SK-N-SH treated with all-trans-retinoic acid at 6 μM for 48 hours (cell line): ENCODE results near the gene ULK3.

Experiments used
- ATAC-seq: fragments of 200-7000 bp; cut with Tn5 transposase; 3 replicates; pipeline ENCODE4 v1.9.1; 2020; ENCODE audit warnings: mild to moderate bottlenecking, moderate library complexity
- ARNTL ChIP-seq: fragments of 450-650 bp; formaldehyde crosslinking; IDR thresholded peaks from 2 replicates; pipeline ENCODE4 v1.5.0; 2020; ENCODE audit warnings: low read depth, mild to moderate bottlenecking, moderate library complexity, borderline replicate concordance
- BACH2 ChIP-seq: fragments of 250-450 bp; sonication (Bioruptor Pico); IDR thresholded peaks from 2 replicates; pipeline ENCODE4 v1.9.0; 2021; ENCODE audit warnings: mild to moderate bottlenecking, borderline replicate concordance
- CREB5 ChIP-seq: fragments of 250-450 bp; sonication (Bioruptor Pico); IDR thresholded peaks from 2 replicates; pipeline ENCODE4 v1.5.1; 2020; ENCODE audit warnings: low read depth, mild to moderate bottlenecking, moderate library complexity
- CSDC2 ChIP-seq: fragments of 250-450 bp; sonication (Bioruptor Pico); IDR thresholded peaks from 2 replicates; pipeline ENCODE4 v1.5.0; 2020; ENCODE audit warnings: mild to moderate bottlenecking, moderate library complexity
- CSRNP3 ChIP-seq: fragments of 250-450 bp; sonication (Bioruptor Pico); IDR thresholded peaks from 2 replicates; pipeline ENCODE4 v1.5.1; 2021; ENCODE audit warnings: mild to moderate bottlenecking, moderate library complexity
- ESRRG ChIP-seq: fragments of 250-450 bp; sonication (Bioruptor Pico); IDR thresholded peaks from 2 replicates; pipeline ENCODE4 v1.6.1; 2021; ENCODE audit warnings: mild to moderate bottlenecking
- GLIS3 ChIP-seq: fragments of 250-450 bp; sonication (Bioruptor Pico); IDR thresholded peaks from 2 replicates; pipeline ENCODE4 v1.5.0; 2020; ENCODE audit warnings: mild to moderate bottlenecking, moderate library complexity
- ISL1 ChIP-seq: fragments of 250-450 bp; sonication (Bioruptor Pico); IDR thresholded peaks from 2 replicates; pipeline ENCODE4 v2.1.2; 2022; ENCODE audit warnings: mild to moderate bottlenecking, moderate library complexity
- OSR1 ChIP-seq: fragments of 250-450 bp; sonication (Bioruptor Pico); IDR thresholded peaks from 2 replicates; pipeline ENCODE4 v1.8.0; 2022; ENCODE audit warnings: moderate library complexity, mild to moderate bottlenecking, inconsistent platforms
- PATZ1 ChIP-seq: fragments of 250-450 bp; sonication (Bioruptor Pico); IDR thresholded peaks from 2 replicates; pipeline ENCODE4 v1.8.0; 2020; ENCODE audit warnings: mild to moderate bottlenecking, moderate library complexity, borderline replicate concordance
- POU6F1 ChIP-seq: fragments of 250-450 bp; sonication (Bioruptor Pico); IDR thresholded peaks from 2 replicates; pipeline ENCODE4 v1.8.0; 2021; ENCODE audit warnings: low read depth, mild to moderate bottlenecking, moderate library complexity, borderline replicate concordance
- PPARA ChIP-seq: fragments of 250-450 bp; sonication (Bioruptor Pico); IDR thresholded peaks from 2 replicates; pipeline ENCODE4 v1.5.0; 2020; ENCODE audit warnings: mild to moderate bottlenecking, borderline replicate concordance
- RARB ChIP-seq: fragments of 250-450 bp; sonication (Bioruptor Pico); IDR thresholded peaks from 2 replicates; pipeline ENCODE4 v1.8.0; 2021; ENCODE audit warnings: mild to moderate bottlenecking, moderate library complexity
- SNAI2 ChIP-seq: fragments of 250-450 bp; sonication (Bioruptor Pico); IDR thresholded peaks from 2 replicates; pipeline ENCODE4 v1.5.0; 2020; ENCODE audit warnings: mild to moderate bottlenecking, moderate library complexity
- TOX ChIP-seq: fragments of 250-450 bp; sonication (Bioruptor Pico); IDR thresholded peaks from 2 replicates; pipeline ENCODE4 v1.8.0; 2021; ENCODE audit warnings: mild to moderate bottlenecking, moderate library complexity, borderline replicate concordance
- TSHZ2 ChIP-seq: fragments of 250-450 bp; sonication (Bioruptor Pico); IDR thresholded peaks from 2 replicates; pipeline ENCODE4 v1.5.0; 2020; ENCODE audit warnings: mild to moderate bottlenecking, moderate library complexity
- ZC3H10 ChIP-seq: fragments of 250-450 bp; sonication (Bioruptor Pico); IDR thresholded peaks from 2 replicates; pipeline ENCODE4 v1.5.1; 2021; ENCODE audit warnings: mild to moderate bottlenecking, moderate library complexity
- ZFP3 ChIP-seq: fragments of 250-450 bp; sonication (Bioruptor Pico); IDR thresholded peaks from 2 replicates; pipeline ENCODE4 v1.5.0; 2020; ENCODE audit warnings: mild to moderate bottlenecking, moderate library complexity
- ZFP30 ChIP-seq: fragments of 450-650 bp; formaldehyde crosslinking; IDR thresholded peaks from 2 replicates; pipeline ENCODE4 v1.5.0; 2022; ENCODE audit warnings: mild to moderate bottlenecking, moderate library complexity
- ZNF565 ChIP-seq: fragments of 450-650 bp; formaldehyde crosslinking; conservative IDR thresholded peaks from 2 replicates; pipeline ENCODE4 v1.5.0; 2020; ENCODE audit warnings: low read depth, mild to moderate bottlenecking, moderate library complexity
- ZNF70 ChIP-seq: fragments of 450-650 bp; formaldehyde crosslinking; IDR thresholded peaks from 2 replicates; pipeline ENCODE4 v1.5.0; 2020; ENCODE audit warnings: mild to moderate bottlenecking, moderate library complexity
- ZNF8 ChIP-seq: fragments of 450-650 bp; formaldehyde crosslinking; IDR thresholded peaks from 2 replicates; pipeline ENCODE4 v1.5.0; 2020; ENCODE audit warnings: mild to moderate bottlenecking, moderate library complexity

The ULK3 gene

GRCh38 chr15:74827614-74828013 is 15.3 kb downstream of the ULK3 start:
- ATAC-seq: no peak
- TF ChIP-seq OSR1 (CRISPR knock-in tag) (no peak), ZFP30 (no peak), GLIS3 (CRISPR knock-in tag) (no peak), BACH2 (CRISPR knock-in tag) (no peak), TOX (no peak), ZC3H10 (CRISPR knock-in tag) (no peak), ZNF8 (CRISPR knock-in tag) (no peak), POU6F1 (CRISPR knock-in tag) (no peak), ZNF565 (no peak), PATZ1 (CRISPR knock-in tag) (no peak), ARNTL (CRISPR knock-in tag) (no peak), CSDC2 (CRISPR knock-in tag) (no peak), ZNF70 (no peak), TSHZ2 (no peak), CSRNP3 (CRISPR knock-in tag) (no peak), ESRRG (CRISPR knock-in tag) (no peak), PPARA (CRISPR knock-in tag) (no peak)
- TF ChIP-seq, all 23 proteins: peak for 0

- TF ChIP-seq PPARA (CRISPR knock-in tag): no peak
- TF ChIP-seq ESRRG (CRISPR knock-in tag): no peak
- TF ChIP-seq CREB5 (CRISPR knock-in tag): no peak
- no peak for TF ChIP-seq ZNF8 (CRISPR knock-in tag)
- no peak for TF ChIP-seq OSR1 (CRISPR knock-in tag)
- TF ChIP-seq RARB (CRISPR knock-in tag): no peak
- no peak for TF ChIP-seq BACH2 (CRISPR knock-in tag)
- no peak for TF ChIP-seq SNAI2 (CRISPR knock-in tag)
- TF ChIP-seq ZFP30: no peak
- TF ChIP-seq ISL1: no peak
- no peak for TF ChIP-seq PATZ1 (CRISPR knock-in tag)
- no peak for TF ChIP-seq ZNF70
- TF ChIP-seq ZFP3 (CRISPR knock-in tag): no peak
- TF ChIP-seq CSRNP3 (CRISPR knock-in tag): no peak
- no peak for TF ChIP-seq CSDC2 (CRISPR knock-in tag)
- TF ChIP-seq ZC3H10 (CRISPR knock-in tag): no peak
- no peak for ATAC-seq
These were observed 16.0 kb downstream of the ULK3 start for GRCh38 chr15:74826921-74827320.
